NCI-H748 treated with DMSO at 0.1 percent for 48 hours (cell line): ENCODE results near the gene LARP6.
A peak's percentile ranks its signal among the peaks of the same experiment; 100 is the strongest.
"Not testable (repeated sequence)": the region's sequence is repeated elsewhere in the genome, so short reads cannot be mapped to it uniquely, and the experiment has no call there.

Source experiments
- DNase-seq: peaks from one replicate; lab custom pipeline; 2025; lab: John Stamatoyannopoulos, UW

Gene LARP6

GRCh38 chr15:70853973-70854665 lies at the start of gene LARP6:
LARP6 (minus strand) TSS chr15:70854157; CDS start chr15:70854088, 69 bp downstream.
- no peak for DNase-seq

GRCh38 chr15:70902107-70902506 lies 48.1 kb upstream of the LARP6 start:
- no peak for DNase-seq

GRCh38 chr15:70892912-70893560 lies 39.1 kb upstream of the LARP6 start:
- DNase-seq, result peak; percentile 61

- DNase-seq, result peak; percentile 91
Measured at GRCh38 chr15:70892002-70892911, 38.3 kb upstream of the LARP6 start, which contains the start of the genes LRRC49 and THAP10. LRRC49 (plus strand) TSS chr15:70892826; CDS start chr15:70892895, 69 bp downstream. THAP10 (minus strand) TSS chr15:70892433; CDS start chr15:70892272, 161 bp downstream.

GRCh38 chr15:70882361-70882760 lies 28.4 kb upstream of the LARP6 start:
- DNase-seq, result no peak

GRCh38 chr15:70880781-70881180 lies 26.8 kb upstream of the LARP6 start:
- DNase-seq, result no peak

GRCh38 chr15:70879401-70879800 lies 25.4 kb upstream of the LARP6 start:
- no peak for DNase-seq

- DNase-seq, result no peak
Measured at GRCh38 chr15:70876683-70877082, 22.7 kb upstream of the LARP6 start.

GRCh38 chr15:70876011-70876410 lies 22.1 kb upstream of the LARP6 start:
- DNase-seq, result no peak

- no peak for DNase-seq
Measured at GRCh38 chr15:70875001-70875782, 21.2 kb upstream of the LARP6 start.

GRCh38 chr15:70873232-70874054 lies 19.5 kb upstream of the LARP6 start:
- DNase-seq, result no peak

- not testable (repeated sequence) for DNase-seq
Measured at GRCh38 chr15:70871490-70871889, 17.5 kb upstream of the LARP6 start.

- DNase-seq, result no peak
Measured at GRCh38 chr15:70870051-70870450, 16.1 kb upstream of the LARP6 start.

- no peak for DNase-seq
Measured at GRCh38 chr15:70869346-70869745, 15.4 kb upstream of the LARP6 start.

- no peak for DNase-seq
Measured at GRCh38 chr15:70867911-70868467, 14.0 kb upstream of the LARP6 start.

GRCh38 chr15:70866982-70867641 lies 13.2 kb upstream of the LARP6 start:
- DNase-seq, result no peak

GRCh38 chr15:70863450-70864218 lies 9.7 kb upstream of the LARP6 start:
- DNase-seq, result no peak

GRCh38 chr15:70859998-70860397 lies 6.0 kb upstream of the LARP6 start:
- DNase-seq, result no peak

GRCh38 chr15:70859322-70859908 lies 5.5 kb upstream of the LARP6 start:
- no peak for DNase-seq
